SIG-M5 treated with dmso at 0.1 percent for 504 hours (cell line): Measurements from ENCODE around the gene NXF1.
A peak's percentile ranks its signal among the peaks of the same experiment; 100 is the strongest.
"Not testable (repeated sequence)": the region's sequence is repeated elsewhere in the genome, so short reads cannot be mapped to it uniquely, and the experiment has no call there.

Source experiments
- DNase-seq: peaks from one replicate; lab custom pipeline; 2025; ENCODE audit not compliant: unreplicated experiment; lab: John Stamatoyannopoulos, UW

The NXF1 gene

DNA sequence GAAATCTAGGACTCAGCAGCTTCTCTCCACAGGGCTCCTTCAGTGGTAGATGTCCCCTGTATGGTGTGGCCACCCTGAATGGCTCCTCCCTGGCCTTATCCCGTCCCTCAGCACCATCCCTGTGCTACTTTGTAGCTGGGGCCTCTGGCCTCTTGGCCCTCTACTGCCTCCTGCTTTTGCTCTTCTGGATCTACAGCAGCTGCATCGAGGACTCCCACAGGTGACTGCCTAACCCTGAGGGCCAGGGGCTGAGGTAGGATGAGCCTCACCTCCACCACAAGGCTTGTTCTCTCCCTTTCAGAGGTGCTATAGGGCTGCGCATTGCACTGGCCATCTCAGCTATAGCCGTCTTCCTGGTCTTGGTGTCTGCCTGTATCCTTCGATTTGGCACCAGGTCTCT lies 16.2 kb downstream of the NXF1 start:
- no peak for DNase-seq

DNA sequence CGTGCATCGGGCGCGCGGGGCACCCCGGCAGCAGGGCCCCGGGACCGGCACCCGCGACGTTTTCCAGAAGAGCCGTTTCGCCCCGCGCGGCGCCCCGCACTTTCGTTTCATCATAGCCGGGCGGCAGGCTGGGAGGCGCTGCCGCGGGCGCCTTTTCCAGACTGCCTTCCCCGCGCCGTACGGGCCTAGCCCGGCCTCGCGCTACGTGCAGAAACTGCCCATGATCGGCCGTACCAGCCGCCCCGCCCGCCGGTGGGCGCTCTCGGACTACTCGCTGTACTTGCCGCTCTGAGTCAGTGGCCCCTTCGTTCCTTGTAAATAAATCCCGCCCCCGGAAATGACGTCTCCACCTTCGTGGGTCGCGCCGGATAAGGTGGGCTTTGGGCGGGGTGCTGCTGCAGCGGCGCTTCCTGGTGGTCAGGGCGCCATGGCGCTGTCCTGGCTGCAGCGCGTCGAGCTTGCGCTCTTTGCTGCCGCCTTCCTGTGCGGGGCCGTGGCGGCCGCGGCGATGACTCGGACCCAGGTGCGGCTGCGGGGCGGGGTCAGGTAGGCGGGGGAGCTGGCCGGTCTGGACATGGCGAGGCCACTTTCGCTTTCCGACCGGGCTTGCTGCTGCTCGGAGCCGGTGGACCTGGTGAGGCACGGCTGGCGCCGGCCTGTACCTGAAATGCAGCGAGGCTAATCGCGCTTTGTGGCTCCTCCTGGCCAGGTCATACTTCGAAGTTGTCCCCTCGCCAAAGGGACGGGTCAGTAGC lies 18.1 kb downstream of the NXF1 start, which contains the start of gene TMEM179B:
TSS of gene TMEM179B (plus strand) at position 398 of the 755 bp plus-strand sequence. CDS start at position 428, 30 bp downstream.
- peak; percentile 96 for DNase-seq

DNA sequence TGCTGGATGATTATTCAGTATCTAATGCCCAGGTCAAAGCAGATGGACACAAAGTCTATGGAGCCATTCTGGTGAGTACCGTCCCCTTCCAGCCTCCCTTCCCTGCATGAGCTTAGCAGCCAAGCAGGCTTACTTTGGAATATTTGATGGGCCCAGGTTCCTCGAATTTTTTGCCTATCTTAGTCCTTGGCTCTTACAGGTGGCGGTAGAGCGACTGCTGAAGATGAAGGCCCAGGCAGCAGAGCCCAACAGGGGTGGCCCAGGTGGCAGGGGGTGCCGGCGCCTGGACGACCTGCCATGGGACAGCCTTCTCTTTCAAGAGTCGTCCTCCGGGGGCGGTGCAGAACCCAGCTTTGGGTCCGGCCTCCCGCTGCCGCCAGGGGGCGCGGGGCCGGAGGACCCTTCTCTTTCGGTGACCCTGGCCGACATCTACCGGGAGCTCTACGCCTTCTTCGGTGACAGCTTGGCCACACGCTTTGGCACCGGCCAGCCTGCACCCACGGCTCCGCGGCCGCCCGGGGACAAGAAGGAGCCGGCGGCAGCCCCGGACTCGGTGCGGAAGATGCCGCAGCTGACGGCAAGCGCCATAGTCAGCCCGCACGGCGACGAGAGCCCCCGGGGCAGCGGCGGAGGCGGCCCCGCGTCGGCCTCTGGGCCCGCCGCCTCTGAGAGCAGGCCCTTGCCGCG lies 18.8 kb downstream of the NXF1 start:
- DNase-seq: peak; percentile 76

DNA sequence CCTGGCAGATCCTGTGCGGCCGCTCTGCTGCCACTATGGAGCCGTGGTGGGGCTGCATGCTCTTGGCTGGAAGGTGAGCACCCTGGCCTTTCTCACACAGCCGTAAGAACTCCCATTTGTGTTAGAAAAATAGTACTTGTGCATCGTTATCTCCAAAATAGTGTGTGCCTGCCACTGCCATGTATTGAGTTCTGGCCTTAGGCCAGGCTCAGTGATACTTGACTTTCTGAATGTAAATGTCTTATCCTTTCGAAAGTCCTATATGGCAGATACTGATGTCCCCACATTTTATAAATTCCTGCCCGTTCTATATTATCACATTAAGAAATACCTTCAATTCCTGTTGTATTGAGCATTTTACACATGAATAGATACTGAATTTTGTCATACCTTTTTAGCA lies 22.5 kb downstream of the NXF1 start:
- no peak for DNase-seq

DNA sequence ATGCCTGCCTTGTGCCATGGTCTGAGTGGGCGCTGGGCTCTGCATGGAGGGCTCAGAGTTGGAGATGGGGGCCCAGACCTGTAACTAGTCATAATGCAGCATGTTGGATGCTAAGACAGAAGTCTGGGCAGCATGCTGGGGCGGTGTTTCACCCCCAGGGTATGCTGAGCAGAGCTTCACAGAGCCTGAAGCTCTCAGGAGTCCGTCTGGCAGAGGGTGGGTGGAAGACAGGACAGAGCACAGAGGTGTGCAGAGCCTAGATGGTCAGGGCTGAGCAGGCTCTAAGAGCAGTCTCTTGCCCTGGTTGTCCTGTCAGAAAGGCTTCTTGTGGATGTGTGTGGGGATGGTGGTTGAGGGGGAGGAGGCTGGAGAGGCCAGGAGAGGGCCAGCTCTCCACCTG lies 26.8 kb downstream of the NXF1 start:
- DNase-seq: no peak

DNA sequence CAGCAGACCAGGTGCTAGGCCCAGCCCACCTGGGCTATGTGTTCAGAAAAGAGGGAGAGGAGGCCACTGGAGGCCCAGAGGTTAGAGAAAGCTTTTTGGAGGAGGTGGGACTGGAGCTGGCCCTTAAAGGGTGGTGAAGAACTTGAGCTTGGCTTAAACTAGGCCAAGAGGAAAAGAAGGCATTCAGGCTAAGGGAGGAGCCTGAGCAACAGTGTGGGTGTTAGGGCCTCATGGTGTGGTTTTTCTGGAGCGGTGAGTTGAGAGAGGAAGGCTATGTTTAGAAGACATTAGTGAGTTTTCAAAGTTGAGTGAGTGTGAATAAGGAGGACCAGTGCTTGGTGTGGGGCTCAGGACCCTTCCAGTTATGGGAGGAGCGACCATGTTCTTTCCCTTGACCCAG lies 27.9 kb downstream of the NXF1 start:
- DNase-seq: no peak

DNA sequence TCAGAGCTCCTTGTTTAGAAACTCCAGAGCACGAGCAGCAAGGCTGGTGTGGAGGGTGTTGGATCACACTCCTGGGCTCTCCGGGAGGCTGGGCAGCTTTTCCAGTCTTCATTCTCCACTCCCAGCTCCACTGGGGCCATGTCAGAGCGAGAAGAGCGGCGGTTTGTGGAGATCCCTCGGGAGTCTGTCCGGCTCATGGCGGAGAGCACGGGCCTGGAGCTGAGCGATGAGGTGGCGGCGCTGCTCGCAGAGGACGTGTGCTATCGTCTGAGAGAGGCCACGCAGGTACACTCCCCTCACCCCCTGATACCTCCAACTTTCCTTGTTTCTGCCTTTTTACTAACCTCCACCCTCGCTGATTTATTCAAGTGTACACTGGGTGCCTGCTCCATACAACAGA lies 29.6 kb downstream of the NXF1 start:
- no peak for DNase-seq

DNA sequence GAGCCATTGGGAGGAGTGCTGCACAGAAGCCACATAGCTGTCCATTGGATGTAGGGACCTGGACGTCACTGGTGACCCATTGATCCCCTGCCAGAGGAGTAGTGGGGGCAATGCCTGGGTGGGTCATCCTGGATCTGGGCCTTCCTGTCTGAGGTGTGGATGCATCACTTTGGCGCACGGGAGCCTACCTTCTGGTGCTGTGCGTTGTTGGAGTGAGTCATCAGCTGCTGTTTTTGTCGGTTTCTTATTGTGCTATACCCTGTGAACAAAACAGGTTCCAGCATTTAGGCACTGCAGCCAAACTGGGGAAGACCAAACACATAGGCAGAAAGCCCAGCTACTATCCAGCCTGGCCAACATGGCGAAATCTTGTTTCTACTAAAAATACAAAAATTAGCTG lies 30.8 kb downstream of the NXF1 start:
- DNase-seq: no peak

DNA sequence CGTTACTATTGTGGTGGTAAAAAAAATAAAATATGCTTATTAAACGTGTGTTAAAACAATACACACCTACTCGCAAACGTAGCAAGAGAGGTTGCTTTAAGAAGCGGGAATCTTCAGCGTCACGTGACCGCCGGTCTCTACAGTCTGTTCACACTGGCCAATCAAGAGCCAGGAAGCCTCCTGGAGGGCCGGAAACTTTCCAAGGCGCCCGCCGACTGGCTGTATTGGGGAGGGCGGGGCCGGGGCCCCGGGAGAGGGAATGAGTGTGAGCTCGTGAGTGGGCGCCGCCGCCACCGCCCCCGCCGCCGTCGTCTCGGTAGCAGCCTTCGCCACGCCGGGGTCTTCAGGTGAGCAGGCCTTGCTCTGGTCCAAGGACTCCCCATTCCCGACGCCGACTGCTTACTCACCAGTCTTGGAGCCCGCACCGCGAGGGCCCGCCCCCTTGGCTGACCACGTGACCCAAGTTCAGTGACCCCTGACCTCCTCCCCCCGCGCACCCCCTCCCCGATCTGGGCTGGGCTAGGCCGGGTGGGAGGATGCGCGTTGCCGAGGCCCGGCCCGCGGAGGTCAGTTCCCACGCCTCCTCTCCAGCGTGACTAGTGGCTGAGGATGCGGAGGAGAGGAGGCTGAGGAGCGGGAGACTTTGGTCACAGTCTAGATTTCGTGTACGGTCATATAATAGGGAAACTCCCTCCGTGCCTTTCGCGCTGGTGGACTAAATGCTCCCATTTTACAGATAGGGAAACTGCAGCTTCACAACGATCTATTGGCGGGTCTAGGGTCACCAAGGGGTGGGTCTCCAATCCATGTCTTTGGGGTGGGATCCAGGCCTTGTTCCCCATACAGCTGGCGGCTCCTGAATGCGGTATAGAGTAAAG lies 33.9 kb downstream of the NXF1 start, which contains the start of gene TAF6L:
TSS of gene TAF6L (plus strand) at position 253 of the 878 bp plus-strand sequence. CDS start 4,388 bp downstream, outside the sequence.
- peak; percentile 94 for DNase-seq

DNA sequence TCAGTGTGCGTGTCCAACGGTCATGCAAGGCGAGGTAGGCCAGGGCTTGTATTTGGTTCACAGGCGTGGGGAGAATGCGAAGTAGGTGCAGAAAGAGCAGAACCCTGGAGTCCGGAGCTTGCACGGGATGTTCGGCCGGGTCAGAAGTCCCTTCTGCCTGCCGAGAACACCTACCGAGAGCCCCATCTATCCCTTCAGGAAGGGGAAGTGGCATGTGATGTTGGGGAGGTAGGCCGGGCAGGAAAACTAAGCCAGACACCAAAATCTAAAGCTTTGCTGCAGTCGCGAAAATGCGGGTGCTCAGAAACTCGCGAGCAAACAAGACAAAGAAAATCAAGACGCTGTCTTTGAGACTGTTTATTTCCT lies 34.5 kb downstream of the NXF1 start:
- peak; percentile 62 for DNase-seq

DNA sequence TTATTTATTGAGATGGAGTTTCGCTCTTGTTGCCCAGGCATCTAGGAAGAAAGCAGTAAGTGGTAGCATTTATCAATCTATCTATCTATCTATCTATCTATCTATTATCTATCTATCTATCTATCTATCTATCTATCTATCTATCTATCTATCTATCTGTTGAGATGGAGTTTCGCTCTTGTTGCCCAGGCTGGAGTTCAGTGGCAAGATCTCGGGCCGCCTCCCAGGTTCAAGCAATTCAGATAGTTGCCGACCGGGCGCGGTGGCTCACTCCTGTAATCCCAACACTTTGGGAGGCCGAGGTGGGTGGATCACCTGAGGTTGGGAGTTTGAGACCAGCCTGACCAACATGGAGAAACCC lies 44.4 kb downstream of the NXF1 start:
- not testable (repeated sequence) for DNase-seq

DNA sequence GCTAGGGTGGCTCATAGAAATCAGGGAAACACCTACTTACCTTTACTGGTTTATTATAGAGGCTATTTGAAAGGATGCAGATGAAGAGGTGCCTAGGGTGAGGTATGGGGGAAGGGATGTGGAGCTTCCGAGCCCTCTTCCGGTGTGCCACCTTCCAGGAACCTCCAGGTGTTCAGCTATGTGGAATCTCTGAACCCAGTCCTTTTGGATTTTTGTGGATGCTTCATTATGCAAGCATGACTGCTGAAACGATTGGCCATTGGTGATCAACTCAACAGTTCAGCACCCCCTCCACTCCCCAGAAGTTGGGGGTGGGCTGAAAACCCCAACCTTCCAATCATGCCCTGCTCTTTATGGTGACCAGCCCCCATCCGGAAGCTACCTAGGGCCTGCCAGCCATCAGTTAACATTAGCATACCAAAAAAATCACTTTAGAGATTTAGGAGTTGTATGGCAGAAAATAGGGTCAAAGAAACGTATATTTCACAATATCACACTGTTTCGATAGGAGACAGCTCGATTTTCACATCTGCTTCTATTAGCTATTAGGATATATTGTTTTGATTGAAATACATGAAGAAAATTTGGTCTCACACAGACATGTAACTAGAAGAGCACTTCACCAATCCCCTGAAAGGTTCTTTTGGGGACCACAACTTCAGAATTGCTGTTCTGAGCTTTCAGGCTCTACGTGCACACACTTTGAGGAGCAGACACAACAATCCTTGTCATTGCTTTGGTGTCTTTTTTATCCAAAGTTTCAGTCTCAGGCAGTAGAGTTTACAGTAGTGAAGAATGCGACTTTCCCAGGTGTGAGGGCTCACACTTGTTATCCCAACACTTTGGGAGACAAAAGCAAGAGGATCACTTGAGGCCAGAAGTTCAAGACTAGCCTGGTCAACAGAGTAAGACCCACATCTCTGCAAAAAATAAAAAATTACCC lies 47.1 kb downstream of the NXF1 start:
- no peak for DNase-seq

DNA sequence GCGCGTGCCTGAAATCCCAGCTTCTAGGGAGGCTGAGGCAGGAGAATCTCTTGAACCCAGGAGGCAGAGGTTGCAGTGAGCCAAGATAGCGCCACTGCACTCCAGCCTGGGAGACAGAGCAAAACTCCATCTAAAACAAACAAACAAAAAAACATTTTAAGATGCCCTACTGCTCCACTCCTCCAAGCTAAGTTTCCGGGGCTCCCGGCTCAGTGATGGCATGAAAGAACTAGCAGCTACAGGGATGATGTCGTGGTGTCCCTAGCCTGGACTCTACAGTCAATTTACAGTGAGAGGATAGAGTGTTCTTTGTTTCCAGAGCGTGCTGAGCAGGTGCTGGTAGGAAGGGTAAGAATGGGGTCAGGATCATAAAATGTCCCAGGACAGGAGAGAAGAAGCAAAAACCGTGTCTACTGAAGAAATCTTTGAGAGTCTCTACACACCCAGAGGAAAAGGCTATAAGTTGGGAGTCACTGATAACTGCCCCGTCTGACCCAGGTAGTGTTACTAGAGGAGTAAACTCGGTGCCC lies 50.1 kb downstream of the NXF1 start:
- no peak for DNase-seq

DNA sequence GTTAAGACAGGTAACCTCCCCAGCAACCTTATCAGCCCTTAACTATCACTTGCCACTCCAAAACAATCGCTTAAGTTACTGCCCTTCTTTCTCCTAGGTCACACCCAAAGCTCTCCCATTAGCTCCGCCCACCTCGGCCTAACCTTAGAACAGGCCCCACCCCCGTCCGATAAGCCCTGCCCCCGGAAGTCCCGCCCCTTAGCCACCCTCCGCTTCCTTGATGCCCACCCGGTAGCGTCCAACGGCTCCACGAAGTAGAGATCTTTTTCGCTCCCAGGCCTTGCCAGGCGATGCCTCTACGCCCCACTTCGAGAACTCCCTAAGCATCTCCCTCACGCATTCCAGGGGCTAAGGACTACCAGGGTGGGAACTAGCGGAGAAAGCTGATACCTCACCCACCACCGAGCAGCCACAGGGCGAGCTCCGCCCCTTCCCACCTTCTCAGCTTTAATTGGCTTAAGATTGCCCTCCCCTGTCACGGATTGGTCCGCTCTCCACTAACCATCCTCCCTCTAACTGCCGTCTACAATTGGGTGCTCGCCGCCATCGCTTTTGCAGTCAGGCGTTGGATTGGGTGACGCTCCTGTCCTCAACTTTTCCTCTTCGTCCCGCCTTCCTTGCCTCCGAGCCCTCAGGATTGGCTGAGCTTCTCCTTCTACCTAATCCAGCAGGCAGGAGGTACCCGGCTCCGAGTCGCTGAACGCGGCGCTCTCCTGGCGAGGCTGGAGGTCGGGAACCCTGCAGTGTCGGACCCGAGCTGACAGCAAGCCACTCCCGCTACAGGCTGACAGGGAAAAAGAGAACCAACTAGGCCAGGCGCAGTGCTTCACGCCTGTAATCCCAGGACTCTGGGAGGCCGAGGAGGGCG lies 51.3 kb downstream of the NXF1 start, which contains the start of gene ZBTB3:
TSS of gene ZBTB3 (minus strand) at position 425 of the 868 bp plus-strand sequence. CDS start 496 bp downstream, outside the sequence.
- peak; percentile 100 for DNase-seq

DNA sequence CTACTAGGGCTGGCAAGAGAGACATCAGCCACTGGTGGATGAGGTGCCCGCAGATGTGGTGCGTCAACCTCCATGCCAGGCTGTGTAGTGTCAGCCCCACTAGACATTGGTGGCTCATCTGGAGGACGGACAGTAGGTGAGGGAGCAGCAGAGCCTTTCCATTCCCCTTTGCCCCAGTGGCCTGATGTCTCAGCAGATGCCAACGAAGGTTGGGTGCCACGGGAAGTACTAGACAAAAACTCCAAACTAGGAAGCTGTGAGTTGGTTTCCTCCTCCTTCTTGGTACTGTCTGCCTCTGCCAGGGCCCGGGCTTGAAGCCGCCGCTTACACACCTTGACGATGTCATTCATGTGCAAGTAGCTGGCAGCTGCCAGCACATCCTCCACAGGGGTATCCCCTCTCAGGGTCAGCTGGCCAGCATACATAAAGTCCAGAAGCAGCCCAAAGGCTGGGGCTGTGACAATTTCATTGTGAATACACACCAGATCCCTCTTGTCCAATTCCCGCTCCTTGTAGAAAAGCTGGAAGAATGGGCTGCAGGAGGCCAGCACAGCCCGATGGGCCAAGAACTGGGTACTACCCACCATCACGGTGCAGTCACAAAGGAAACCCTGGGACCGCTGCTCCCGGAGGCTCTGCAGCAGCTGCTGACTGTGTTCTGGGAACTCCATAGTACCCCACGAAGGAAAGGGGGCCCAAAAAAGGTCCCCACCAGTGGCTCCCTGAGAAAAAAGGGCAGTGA lies 52.1 kb downstream of the NXF1 start:
- no peak for DNase-seq

DNA sequence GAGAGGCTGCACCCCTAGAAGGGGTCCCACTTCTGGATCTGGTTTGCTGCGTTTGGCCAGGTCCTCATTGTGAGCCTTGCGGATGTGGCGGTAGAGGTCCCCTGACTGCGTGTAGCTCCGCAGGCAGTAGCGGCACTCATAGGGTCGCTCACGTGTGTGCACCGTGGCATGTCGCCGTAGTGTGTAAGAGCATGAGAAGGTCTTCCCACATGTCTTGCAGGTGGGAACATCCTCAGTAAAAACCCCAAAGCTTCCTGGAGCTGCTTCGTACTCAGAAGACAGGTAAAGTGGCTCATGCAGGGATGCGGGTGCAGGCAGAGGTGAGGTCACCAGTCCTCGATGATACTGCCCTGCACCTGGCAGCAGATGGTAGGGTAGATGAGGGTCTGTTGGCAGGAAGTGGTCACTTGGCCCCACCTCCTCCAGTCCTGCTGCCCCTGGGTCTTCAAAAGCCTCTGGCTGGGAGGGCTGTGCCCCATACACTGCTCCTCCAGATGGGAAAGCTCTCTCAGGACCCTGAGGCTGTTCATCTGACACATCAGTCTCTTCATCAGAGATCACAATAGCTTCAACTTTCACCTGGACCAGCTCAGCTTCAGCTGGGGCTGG lies 53.0 kb downstream of the NXF1 start:
- no peak for DNase-seq

DNA sequence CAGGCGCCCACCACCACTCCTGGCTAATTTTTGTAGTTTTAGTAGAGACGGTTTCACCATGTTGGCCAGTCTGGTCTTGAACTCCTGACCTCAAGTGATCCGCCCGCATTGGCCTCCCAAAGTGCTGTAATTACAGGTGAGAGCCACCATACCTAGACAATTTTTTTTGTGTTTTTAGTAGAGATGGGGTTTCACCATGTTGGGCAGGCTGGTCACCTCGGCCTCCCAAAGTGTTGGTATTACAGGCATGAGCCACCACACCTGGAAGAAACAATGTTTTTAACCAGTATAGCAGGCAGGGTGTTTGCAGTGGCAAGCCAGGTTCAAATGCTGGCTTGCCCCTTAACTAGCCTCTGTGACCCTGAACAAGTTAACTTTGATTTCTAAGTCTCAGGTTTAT lies 55.3 kb downstream of the NXF1 start:
- not testable (repeated sequence) for DNase-seq
